Muscle of arm (tissue), 12 donors: ENCODE measurements around the gene PAK2. TPM values are rescaled to one million over a fixed set of nuclear protein-coding genes. Genes with fewer than 3 reads are reported as not detected.
"Not testable (repeated sequence)": the region's sequence is repeated elsewhere in the genome, so short reads cannot be mapped to it uniquely, and the experiment has no call there.

Source experiments
- DNase-seq: peaks from one replicate; pipeline ENCODE4 v3.0.0-alpha.2; 2013
- polyA plus RNA-seq, 12 donors: library from polyadenylated mRNA; unstranded; fragments of 120-200 nt; gene quantifications; one replicate each; pipeline ENCODE4 v1.2.1, GENCODE V29; 2013; ENCODE audit not compliant: insufficient read length in 12 of 12

The PAK2 gene
- polyA plus RNA-seq, 12 donors, result 48.4 to 65.2 (median 55.9) TPM; not detected in 1

DNA sequence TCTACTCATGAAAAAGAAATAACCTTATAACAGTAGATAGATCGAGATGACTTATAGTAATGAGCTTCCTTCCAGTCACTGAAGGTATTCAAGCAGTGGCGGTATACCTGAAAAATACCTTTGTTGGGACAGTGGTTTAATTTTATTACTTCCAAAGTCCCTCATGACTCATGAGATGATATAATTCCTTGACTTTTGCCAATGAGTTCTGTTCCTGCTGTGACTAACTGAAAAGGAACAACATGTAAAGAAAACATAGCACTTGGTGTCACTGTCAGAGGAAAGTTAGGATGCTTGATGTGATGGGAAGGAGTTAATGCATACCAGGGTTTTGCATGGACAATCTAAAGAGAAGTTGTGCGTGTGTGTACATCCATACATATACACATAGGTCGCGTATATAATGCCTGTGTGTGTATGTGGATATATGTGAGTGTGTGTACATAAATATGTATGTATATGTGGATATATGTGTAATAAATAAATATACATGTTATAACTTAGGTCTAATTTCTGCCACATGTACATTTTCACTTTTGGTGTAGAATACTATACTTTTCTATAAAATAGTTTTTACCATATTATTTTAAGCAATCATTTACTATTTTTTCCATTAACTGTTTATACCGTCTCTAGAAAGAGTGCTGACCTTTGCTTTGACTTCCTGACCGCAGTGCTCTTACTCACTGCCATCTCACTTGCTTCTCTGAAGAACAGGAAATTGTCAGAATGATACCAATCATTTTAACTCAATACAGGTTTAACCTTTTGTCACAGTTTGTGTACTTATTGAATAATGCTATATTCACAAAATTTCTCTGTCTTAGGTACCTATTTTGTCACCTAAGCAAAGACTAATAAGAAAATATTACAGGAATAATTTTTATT, 12.6 kb upstream of the PAK2 start:
- no peak for DNase-seq

DNA sequence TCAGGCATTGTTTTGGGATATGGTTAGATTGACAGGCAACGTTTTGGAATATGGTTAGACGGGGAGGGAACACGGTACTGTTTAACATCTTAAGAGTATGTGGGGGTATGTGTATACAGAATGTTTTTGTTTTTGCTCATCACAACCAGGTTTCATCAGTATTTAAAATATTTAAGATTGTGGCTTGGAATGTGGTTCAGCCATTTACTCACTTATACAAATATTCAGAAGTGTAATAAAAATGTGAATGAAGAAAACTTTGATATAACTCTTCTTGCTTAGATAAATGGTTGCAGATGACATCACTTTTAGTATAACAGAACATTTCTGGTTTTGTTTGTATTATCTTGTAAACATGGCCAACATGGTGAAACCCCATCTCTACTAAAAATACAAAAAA, 3.9 kb upstream of the PAK2 start:
- DNase-seq, result no peak

DNA sequence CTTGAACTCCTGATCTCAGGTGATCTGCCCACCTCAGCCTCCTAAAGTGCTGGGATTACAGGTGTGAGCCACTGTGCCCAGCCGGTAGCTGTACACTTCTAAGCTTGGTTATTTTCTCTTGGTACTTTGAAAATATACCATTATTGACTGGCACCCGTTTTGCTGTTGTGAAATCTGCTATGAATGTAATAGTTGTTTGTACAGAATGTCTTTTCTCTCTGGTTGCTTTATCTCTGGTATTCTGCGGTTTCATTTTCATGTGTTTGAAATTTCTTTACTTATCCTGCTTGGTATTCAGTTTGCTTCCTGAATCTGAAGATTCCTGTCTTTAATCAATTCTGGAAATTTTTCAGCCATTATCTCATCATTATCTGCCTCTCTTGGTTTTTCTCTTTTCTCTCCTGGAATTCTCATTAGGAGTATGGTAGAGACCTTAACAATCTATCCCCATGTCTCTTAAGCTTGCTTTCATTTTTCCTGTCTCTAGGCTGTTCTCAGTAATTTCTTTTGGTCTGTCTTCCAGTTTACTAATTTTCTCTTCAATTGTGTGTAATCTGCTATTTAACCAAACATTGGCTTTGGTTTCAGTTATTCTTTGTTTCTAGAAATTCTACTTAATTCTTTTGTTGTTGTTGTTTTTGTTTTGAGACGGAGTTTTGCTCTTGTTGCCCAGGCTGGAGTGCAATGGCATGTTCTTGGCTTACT, 2.8 kb upstream of the PAK2 start:
- DNase-seq, result no peak

DNA sequence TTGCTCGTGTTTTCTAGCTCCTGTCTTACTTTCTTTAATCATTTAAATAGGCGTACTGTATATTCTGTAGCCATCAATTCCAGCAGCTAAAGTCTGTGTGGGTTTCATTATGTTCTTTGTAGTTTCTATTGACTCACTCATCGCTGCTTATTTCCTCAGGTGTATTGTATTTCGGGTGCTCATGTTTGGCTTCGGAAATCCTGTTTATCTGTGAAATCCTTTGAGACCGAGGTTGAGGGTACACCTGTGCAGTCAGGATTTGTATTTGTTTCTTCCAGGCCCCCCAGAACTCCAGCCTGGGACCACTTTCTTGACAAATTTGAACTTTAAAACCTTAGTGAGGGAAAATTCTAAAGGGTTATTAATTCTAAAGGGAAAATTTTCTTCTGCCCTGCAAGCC, 2.0 kb upstream of the PAK2 start:
- no peak for DNase-seq

DNA sequence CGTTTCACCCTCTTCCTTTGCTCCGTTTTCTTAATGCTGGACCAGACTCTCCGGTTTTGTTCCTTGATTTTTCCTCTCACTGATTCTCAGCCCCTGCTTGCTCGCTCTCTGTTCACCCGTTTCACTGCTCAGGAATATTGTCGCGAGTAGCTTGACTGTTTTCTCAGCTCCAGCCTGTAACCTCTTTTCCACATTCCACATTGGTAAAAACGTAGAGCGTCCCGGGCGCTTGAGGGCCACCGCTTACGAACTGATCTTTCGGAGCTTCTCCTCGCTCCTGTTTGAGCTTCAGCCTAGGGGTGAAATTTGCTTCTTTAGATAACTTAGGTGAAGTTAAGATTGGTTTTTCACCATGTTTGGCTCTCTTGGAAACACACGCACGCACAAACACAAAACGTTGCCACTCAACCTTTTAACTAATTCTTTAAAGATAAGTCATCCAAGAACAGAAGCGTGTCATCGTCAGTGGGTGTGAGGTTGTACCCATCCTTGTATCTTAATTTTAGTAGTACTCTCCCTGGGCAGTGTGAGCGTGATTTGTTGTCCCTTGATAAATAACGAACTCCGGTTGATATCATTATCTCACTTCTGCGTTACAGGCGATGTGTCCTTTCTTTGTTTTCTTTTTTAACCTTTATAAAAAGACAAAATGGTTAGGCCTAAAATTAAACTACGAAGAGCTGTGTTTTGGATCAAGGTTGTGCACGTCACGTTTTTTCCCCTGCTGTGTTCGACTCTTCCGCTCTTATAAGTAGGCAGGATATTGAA, 1.0 kb downstream of the PAK2 start:
- DNase-seq, result peak; percentile 65

DNA sequence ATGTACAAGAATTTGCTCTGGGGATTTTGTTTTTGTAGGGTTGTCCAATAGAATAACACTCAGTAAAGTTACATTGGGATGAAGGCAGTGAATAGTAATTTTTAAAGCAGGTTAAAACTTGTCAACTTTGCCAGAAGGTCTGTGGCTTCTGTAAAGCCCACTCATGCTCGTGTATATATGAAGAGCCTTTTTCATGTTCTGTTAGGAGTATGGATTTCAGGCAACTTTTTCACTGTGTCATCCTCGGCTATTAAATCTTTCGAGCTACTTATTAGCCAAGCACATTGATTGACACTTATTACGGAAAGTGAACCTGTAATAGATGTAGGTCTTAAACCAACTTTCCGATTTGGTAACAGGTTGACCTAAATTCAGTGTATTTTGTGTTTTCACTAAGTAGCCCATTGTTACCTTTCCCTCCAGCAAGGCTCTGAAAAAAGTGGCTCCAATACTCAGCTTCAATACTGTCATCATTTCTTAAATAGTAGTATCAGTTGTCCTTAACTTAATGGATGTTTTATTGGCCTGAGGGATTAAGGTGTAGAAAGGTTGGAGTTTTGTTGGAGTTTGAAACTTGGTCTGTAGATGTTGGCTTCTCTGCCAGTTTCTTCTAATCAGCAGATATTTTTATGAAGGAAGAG, 1.7 kb downstream of the PAK2 start:
- no peak for DNase-seq

DNA sequence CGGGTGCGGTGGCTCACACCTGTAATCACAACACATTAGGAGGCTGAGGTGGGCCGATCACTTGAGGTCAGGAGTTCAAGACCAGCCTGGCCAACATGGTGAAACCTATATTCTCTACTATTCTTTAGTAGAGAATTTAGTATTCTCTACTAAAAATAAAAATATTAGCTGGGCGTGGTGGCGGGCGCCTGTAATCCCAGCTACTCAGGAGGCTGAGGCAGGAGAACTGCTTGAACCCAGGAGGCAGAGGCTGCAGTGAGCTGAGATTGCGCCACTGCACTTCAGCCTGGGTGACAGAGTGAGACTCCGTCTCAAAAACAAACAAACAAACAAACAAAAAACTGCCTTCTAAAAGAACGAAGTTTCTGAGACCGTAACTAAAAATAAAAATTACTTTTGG, 3.9 kb downstream of the PAK2 start:
- DNase-seq, result not testable (repeated sequence)

DNA sequence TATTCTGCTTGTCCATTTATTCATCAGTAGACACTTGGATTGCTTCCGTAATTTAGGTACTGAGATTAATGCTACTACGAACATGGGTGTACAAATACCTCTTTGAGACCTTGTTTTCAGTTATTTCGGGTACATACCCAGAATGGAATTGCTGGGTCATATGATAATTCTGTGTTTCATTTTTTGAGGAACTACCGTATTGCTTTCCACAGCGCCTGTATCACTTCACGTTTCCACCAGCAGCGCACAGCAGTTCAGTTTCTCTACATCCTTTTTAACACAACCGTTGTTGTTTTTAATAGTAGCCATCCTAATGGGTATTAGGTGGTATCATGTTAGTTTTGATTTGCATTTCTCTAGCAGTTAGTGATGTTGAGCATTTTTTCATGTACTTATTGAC, 9.5 kb downstream of the PAK2 start:
- DNase-seq, result no peak

DNA sequence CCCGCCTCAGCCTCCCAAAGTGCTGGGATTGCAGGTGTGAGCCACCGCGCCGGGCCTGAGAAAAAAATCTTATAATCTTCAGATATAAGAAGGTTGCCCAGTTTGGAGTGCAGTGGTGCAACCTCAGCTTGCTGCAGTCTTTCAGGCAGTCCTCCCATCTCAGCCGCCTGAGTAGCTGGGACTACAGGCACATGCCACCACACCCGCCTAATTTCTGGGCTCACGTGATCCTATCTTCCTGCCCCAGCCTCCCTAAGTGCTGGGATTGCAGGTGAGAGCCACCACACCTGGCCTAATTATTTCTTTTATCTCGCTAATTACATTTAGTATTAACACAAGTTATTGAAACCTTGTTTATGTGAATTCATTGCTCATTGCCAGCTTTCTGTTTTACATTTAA, 13.5 kb downstream of the PAK2 start:
- no peak for DNase-seq

DNA sequence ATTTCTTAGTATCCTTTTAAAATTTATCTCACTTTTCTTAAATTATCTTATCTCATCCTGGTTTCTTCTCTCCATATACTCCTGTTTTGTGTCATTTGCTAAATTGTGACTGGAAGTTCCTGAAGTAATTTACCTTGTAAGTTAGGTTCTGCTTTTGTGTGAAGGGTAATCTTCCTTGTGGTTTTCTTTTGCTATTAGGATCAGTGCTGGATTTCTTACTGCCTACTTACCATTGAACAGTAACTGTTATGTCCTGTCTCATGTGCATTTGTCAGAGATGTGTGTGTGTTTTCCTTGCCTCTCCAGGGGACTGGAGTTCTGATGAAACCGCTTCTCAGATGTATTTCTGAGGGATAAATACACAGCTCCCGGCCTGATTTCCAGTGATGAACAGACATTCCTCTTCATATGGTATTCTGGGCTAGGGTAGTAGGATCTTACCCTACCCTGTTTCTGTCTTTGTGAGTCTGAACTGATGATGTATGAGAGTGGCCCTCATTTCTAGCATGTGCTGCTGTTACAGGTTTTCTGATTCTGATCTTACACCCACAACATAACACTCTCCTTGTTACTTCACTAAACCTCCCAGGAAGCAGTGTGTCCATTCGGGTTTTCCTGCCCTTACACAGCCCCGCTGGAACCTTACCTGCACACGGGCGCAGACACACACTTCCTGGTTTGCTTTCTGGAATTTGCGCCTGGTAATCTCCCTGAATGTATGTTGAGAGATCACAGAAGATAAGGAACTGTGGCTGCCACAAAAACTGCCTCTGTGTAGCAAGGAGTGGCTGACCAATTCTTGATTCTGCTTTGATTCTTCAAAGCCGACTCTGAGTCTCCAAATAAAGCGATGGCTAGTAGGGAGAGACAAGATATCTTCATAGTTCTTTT, 14.7 kb downstream of the PAK2 start:
- no peak for DNase-seq

DNA sequence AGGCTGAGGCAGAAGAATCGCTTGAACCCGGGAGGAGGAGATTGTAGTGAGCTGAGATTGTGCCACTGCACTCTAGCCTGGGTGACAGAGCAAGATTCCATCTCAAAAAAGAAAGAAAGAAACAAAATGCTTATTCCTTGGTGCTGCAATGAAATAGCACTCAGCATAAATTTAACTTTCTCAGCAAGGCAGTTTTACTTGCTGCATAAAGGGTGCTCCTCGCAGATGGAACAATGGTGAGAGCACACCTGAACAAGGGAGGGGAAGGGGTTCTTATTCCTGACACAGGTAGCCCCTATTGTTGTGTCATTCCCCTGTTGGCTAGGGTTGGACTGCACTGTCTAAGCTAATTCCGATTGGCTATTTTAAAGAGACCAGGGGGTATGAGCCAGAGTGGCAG, 17.1 kb downstream of the PAK2 start:
- no peak for DNase-seq

DNA sequence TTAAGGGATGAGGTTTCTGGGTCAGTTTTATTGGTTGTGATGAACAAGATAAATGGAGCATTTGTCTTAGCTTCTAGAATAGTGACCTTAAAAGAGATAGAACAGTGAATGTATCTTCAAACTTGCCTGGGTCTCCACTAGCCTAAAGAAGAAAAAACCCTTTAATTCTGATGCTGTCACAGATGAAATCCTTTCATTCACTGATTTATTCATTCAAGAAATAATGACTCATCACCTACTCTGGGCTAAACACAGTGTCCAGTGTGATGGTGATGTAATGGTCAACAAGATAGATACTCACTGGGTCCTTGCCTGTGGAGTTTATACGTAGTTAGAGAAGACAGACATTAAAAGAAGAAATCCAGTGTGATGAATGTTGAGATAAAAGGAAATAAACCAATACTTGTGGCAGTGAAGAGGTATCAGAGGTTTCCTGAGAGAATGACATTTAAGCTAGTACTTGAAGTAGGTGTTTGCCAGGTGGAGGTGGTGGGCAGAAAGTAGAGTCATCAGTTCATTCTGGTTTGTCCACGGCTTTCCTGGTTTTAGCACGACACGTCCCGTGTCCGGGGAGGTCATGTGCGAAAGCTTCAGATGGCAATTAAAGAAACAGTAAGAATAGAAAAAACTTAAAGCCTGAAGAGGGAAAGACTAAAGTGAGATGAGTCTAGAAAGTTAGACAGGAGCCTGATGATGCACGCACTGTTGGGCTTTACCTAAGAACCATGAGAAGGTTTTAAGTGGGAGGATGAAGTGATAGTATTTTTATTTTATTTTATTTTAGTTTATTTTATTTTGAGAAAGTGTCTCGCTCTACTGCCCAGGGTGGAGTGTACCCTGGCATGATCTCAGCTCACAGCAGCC, 18.5 kb downstream of the PAK2 start:
- no peak for DNase-seq

DNA sequence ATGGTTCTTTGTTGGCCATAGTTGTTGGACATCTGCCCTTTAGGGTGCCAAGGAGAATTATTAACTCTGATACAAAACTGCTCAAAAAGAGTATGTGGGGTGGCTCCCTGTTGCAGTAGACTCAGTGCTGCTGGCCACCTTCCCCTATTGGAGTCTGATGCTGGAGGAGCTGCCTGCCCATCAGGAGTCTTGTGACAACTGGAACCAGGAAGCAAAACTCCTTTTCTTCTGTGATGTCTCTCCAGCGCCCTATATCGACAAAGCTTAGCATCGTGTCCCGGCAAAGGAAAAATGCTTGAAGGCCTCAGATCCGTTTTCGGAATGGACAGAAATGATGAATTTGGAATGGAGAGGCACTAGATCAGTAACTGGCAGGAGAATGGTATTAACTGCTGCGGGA, 23.5 kb downstream of the PAK2 start:
- DNase-seq, result no peak

DNA sequence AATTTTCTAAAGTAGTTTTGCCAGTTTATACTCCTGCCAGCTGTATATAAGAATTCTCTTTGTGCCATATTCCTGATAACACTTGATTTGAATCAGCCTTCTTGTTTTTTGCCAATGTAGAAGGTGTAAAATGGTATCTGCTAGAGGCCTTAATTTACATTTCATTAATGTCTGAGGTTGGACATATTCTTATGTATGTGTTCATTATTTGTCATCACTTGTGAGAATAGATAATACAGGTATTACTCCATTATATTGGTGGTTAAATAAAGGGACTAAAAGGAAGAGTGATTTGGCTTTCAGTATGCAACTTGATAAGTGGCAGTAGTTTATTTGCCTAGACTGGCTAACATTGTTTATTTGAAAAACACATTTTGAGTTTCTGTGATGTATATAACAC, 25.8 kb downstream of the PAK2 start:
- DNase-seq, result no peak

DNA sequence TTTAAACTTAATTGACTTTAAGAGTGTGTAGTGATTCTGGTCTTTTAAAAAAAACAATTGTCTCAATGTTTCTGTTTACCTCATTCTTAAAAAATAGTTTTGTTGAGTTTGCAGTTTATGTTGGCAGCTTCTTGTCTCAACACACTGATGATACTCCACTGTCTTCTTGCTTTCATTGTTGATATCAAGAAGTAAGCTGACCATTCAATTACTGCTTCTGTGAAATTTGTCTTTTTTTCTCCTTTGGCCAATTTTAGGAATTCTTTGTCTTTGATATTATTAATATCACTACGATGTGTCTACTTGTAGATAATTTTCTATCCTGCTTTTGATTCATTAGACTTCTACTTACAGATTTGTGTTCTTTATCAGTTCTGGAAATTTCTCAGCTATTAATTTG, 31.4 kb downstream of the PAK2 start:
- DNase-seq, result no peak

DNA sequence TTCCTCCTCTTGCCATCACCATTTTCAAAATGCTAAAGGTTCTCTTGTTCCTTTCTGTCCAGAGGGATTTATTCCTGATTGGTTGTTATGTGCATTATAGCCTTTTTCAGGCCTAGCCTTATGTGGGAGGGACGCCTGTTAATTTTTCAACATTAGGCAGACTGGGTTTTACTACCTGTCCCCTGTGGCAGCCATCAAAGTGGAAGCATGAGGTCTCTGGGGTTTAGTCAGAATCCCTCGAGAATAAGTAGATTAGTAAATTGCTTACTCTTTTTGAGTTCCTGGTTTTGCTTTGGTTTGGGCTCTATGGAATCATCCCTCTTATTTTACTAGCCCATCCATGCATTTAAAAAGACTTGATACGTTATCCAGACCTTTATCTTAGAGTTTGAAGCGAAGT, 32.4 kb downstream of the PAK2 start:
- DNase-seq, result no peak

DNA sequence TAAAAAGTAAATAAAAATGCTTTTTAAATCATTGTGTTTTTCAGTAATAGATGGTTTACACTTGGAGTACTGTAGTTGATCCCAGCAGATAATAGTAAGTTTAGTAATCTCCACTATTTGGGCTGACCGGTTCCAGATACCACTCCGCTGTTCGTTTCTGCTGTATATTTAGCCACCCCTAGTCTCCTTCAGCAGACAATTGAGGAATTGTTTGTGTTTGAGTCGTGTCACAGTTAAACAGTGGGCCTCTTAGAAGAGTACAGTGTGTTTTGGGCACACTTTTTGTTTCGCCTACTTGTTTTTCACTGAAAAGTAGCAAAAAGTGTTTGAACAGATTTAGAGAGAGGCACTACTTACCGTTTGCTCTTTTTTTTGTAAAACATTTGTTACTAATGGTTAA, 33.2 kb downstream of the PAK2 start:
- no peak for DNase-seq

DNA sequence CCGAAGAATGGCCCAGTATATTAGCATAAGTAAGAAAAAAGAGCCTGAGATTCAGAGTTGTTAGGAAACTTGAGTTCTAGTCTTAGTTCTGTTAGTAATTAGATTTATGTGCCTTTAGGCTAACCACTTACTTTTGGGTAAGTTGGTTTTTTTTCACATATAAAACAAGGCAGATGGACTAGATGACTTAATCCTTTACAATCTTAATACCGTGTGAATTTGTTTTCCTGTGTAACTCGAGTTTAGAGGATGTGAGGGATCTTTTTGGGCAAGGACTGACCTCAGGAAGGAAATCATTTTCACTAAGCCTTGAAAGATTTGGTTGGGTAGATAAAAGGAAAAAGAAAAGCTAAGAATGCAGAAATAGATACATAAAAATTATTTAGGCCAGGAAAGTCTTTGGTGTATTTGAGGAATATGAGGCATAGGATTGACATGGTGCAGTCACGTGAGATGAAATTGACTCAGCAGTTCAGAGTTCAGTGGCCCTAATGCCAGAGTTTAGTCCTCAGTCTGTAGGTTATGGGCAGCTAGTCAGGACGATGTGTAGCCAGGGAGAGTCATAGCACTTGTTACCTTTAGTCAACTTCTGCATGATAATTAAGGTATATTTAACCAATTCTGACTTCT, 34.6 kb downstream of the PAK2 start:
- no peak for DNase-seq

DNA sequence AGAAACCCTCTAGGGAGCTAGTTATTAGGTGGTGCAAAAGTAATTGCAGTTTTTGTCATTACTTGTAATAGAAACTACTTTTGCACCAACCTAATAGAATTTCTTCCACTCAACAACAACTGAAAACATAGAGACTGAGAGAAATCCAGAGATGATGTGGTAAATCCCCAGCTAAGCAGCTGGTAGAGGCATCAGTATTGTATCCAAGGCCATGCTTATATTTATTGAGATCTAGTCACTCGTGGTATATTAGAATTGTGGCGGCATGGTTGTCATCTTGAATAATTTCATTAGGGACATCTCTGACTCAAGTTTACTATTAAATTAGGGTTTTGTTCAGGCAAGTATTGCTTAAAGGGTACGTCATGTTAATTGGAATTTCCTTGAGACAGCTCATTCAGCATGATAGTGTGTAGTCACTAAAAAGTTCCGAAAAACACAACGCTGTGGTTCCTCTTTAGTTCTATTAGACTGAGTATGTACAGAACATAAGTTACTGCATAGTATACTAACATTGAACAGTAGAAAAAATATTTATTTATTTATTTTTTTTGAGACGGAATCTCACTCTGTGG, 35.3 kb downstream of the PAK2 start:
- no peak for DNase-seq
